Body of pancreas (tissue), 4 donors: Measurements from ENCODE around the gene LCK. TPM values are rescaled to one million over a fixed set of nuclear protein-coding genes. Genes with fewer than 3 reads are reported as not detected.
"Not testable (repeated sequence)": the region's sequence is repeated elsewhere in the genome, so short reads cannot be mapped to it uniquely, and the experiment has no call there.

Experiments used
- ATAC-seq: fragments of 150-250 bp; one replicate; pipeline ENCODE4 v1.9.1; 2016
- DNase-seq, 4 donors: peaks; one replicate each; pipeline ENCODE4 v3.0.0-alpha.2; 2019
- H3K27ac ChIP-seq, 4 donors: fragments of 200-600 bp; sonication (generic); 1 replicate in 3 of 4; 2 replicates in 1 of 4; pipeline versions ENCODE4 v1.5.1 to v1.6.1; 2016 to 2019; ENCODE audit warnings: mild to moderate bottlenecking in 1 of 4, mixed read lengths in 1 of 4, moderate library complexity in 1 of 4
- H3K27me3 ChIP-seq, 2 donors: fragments of 200-600 bp; sonication (generic); one replicate each; pipeline ENCODE4 v1.6.0; 2016; ENCODE audit warnings: mild to moderate bottlenecking in 1 of 2
- H3K36me3 ChIP-seq, 2 donors: fragments of 200-600 bp; sonication (generic); replicated peaks in 1 of 2; 2 replicates each; pipeline ENCODE4 v1.5.1; 2016; ENCODE audit warnings: low read depth in 2 of 2; ENCODE audit not compliant: insufficient read depth in 1 of 2
- H3K4me1 ChIP-seq: fragments of 200-600 bp; sonication (generic); one replicate; pipeline ENCODE4 v1.6.0; 2016
- H3K4me3 ChIP-seq, 2 donors: fragments of 200-600 bp; sonication (generic); 1 replicate in 1 of 2; 2 replicates in 1 of 2; pipeline ENCODE4 v1.5.1; 2016 to 2019
- H3K9me3 ChIP-seq, 3 donors: fragments of 200-600 bp; sonication (generic); 1 replicate in 2 of 3; 2 replicates in 1 of 3; pipeline ENCODE4 v1.5.1; 2016
- POLR2A ChIP-seq, 3 donors: fragments of 450-650 bp; IDR thresholded peaks; one replicate each; pipeline ENCODE4 v1.6.1; 2016; ENCODE audit warnings: antibody characterized with exemption in 3 of 3, mild to moderate bottlenecking in 2 of 3
- WGBS, 2 donors: methylation state at CpG; one replicate each; pipeline ENCODE4 v1.1.5; 2017; 5-methylcytosine and 5-hydroxymethylcytosine counted together
- intact Hi-C: fragments of 100-400 bp; cut with DNase I; formaldehyde crosslinking; loops from one replicate; pipeline ENCODE4 v1.15.1; 2023
- total RNA-seq, 2 donors: library from RNA; depleted of rRNA; stranded (reverse); fragments of >200 nt; gene quantifications; one replicate each; pipeline ENCODE4 v1.1.0, GENCODE V29; 2016
- TF ChIP-seq, protein P1 (sequence below), 7 experiments: fragments of 450-650 bp in 4 of 7; fragments of 200-600 bp in 3 of 7; sonication (generic) in 3 of 7; IDR thresholded peaks; one replicate each; pipeline ENCODE4 v1.5.1; 2016 to 2019; ENCODE audit warnings: antibody characterized with exemption in 7 of 7

LCK gene
- total RNA-seq, 2 donors from 2014 or later = 1.6 TPM; not detected in 1

DNA sequence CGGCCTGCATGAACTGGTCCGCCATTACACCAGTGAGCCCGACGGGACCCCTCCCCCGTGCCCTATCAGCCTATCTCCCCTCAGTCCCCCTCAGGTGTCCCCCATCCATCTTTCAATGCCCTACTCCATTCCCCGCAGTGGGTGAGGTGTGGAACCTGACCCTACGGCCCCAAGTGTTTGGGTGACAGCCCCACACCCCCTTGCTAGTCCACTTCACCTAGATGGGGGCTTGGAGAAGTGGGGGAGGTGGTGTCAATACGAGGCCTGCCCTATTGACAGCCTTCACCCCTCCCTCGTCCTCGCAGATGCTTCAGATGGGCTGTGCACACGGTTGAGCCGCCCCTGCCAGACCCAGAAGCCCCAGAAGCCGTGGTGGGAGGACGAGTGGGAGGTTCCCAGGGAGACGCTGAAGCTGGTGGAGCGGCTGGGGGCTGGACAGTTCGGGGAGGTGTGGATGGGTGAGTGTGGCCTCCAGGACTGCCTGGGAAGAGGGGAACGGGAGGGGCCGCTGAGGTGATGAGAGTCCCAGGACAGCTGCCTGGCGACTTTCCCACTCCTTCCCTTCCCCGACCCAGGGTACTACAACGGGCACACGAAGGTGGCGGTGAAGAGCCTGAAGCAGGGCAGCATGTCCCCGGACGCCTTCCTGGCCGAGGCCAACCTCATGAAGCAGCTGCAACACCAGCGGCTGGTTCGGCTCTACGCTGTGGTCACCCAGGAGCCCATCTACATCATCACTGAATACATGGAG, 25.1 kb downstream of the LCK start:
- H3K27ac ChIP-seq = no peak overlapping the region
- TF ChIP-seq POLR2A (IDR thresholded peaks at IDR 0.05) = no peak
- TF ChIP-seq, protein P1, sequence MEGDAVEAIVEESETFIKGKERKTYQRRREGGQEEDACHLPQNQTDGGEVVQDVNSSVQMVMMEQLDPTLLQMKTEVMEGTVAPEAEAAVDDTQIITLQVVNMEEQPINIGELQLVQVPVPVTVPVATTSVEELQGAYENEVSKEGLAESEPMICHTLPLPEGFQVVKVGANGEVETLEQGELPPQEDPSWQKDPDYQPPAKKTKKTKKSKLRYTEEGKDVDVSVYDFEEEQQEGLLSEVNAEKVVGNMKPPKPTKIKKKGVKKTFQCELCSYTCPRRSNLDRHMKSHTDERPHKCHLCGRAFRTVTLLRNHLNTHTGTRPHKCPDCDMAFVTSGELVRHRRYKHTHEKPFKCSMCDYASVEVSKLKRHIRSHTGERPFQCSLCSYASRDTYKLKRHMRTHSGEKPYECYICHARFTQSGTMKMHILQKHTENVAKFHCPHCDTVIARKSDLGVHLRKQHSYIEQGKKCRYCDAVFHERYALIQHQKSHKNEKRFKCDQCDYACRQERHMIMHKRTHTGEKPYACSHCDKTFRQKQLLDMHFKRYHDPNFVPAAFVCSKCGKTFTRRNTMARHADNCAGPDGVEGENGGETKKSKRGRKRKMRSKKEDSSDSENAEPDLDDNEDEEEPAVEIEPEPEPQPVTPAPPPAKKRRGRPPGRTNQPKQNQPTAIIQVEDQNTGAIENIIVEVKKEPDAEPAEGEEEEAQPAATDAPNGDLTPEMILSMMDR (IDR thresholded peaks at IDR 0.05) = no peak
- intact Hi-C loops = no loop called here
- ATAC-seq (no peak), DNase-seq (no peak)
- no peak overlapping the region for H3K4me3 ChIP-seq
- H3K36me3 ChIP-seq = no peaks in the 10 kb centered on the region
- H3K27me3 ChIP-seq = peaks cover 0 to 14% of the 10 kb centered on the region in 2 donors
- WGBS, 2 donors = 69 to 73% methylated on average over 29 to 30 of the region's 30 CpGs
- peaks cover 5% of the 10 kb centered on the region for H3K4me1 ChIP-seq
- no peaks in the 10 kb centered on the region for H3K9me3 ChIP-seq

DNA sequence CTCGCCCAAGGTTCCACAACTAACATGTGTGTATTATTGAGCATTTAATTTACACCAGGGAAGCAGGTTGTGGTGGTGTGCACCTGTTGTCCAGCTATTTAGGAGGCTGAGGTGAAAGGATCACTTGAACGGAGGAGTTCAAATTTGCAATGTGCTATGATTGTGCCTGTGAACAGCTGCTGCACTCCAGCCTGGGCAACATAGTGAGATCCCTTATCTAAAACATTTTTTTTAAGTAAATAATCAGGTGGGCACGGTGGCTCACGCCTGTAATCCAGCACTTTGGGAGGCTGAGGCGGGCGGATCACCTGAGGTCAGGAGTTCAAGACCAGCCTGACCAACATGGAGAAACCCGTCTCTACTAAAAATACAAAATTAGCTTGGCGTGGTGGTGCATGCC, 33.7 kb downstream of the LCK start:
- H3K27me3 ChIP-seq, H3K36me3 ChIP-seq, H3K27ac ChIP-seq, intact Hi-C loops, H3K9me3 ChIP-seq, H3K4me3 ChIP-seq, DNase-seq, ATAC-seq, H3K4me1 ChIP-seq: not testable (repeated sequence)
- WGBS, 2 donors = 77 to 79% methylated on average over 7 to 8 of the region's 8 CpGs

DNA sequence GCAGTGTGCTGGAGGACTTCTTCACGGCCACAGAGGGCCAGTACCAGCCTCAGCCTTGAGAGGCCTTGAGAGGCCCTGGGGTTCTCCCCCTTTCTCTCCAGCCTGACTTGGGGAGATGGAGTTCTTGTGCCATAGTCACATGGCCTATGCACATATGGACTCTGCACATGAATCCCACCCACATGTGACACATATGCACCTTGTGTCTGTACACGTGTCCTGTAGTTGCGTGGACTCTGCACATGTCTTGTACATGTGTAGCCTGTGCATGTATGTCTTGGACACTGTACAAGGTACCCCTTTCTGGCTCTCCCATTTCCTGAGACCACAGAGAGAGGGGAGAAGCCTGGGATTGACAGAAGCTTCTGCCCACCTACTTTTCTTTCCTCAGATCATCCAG, 34.6 kb downstream of the LCK start:
- H3K27ac ChIP-seq = no peak overlapping the region

DNA sequence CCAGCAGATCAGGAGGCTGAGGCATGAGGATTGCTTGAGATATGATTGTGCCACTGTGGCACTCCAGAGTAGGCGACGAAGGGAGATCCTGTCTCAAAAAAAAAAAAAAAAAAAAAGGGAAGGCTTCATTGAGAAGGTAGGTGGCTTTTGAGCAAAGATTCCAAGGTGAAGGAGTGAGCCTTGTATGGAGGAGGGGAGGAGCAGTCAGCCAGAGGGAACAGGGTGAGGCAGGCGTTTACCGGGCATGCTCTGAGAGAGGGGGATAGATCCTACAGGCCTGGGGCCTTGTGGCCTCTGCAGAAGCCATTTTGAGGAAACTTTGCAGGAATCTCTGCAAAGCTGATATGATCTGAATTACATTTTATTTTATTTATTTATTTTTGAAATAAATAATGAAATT, 35.7 kb downstream of the LCK start:
- Histone ChIP-seq H3K4me1 (peaks cover 18% of the 10 kb centered on the region), H3K27ac (no peak overlapping the region), H3K36me3 (no peaks in the 10 kb centered on the region), H3K27me3 (no peaks in the 10 kb centered on the region), H3K9me3 (no peaks in the 10 kb centered on the region), H3K4me3 (no peak overlapping the region)
- TF ChIP-seq POLR2A (IDR thresholded peaks at IDR 0.05) = no peak
- TF ChIP-seq, protein P1 (IDR thresholded peaks at IDR 0.05) = no peak
- DNase-seq (no peak), ATAC-seq (no peak)
- intact Hi-C loops = no loop called here
- 93 to 97% methylated on average over 4 of the region's 4 CpGs for WGBS, 2 donors

More for the DNA sequence above, 34.6 kb downstream of the LCK start:
- ATAC-seq (no peak), DNase-seq (no peak)
- no peaks in the 10 kb centered on the region for H3K9me3 ChIP-seq
- H3K36me3 ChIP-seq = no peaks in the 10 kb centered on the region
- no peaks in the 10 kb centered on the region for H3K27me3 ChIP-seq
- WGBS, 2 donors = 75 to 89% methylated on average over 2 to 3 of the region's 3 CpGs
- H3K4me1 ChIP-seq = peaks cover 8% of the 10 kb centered on the region
- intact Hi-C loops = no loop called here
- H3K4me3 ChIP-seq = no peak overlapping the region
- TF ChIP-seq, protein P1 (IDR thresholded peaks at IDR 0.05) = no peak
- TF ChIP-seq POLR2A (IDR thresholded peaks at IDR 0.05) = no peak

DNA sequence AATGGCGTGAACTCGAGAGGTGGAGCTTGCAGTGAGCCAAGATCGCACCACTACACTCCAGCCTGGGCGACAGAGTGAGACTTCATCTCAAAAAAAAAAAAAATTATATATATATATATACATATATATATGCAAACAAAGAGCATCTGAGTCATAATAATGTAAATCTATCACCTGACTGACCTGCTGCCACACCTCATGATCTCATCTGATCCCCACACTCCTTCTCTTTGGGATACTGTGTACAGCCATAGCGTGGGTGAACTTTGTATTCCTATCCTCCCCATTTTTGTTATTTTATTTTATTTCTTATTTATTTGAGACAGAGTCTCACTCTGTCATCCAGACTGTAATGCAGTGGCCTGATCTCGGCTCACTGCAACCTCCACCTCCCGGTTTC, 38.2 kb downstream of the LCK start:
- ATAC-seq (no peak), DNase-seq (no peak)
- H3K9me3 ChIP-seq = no peaks in the 10 kb centered on the region
- TF ChIP-seq POLR2A (IDR thresholded peaks at IDR 0.05) = no peak
- TF ChIP-seq, protein P1 (IDR thresholded peaks at IDR 0.05) = no peak
- H3K36me3 ChIP-seq = no peaks in the 10 kb centered on the region
- H3K4me3 ChIP-seq = no peak overlapping the region
- no peak overlapping the region for H3K27ac ChIP-seq
- 95 to 96% methylated on average over 7 of the region's 7 CpGs for WGBS, 2 donors
- H3K27me3 ChIP-seq = no peaks in the 10 kb centered on the region
- peaks cover 29% of the 10 kb centered on the region for H3K4me1 ChIP-seq
- intact Hi-C loops = no loop called here
